NCI-H1417 (cell line): ENCODE results near the gene CMTM4.
"Not testable (repeated sequence)": the region's sequence is repeated elsewhere in the genome, so short reads cannot be mapped to it uniquely, and the experiment has no call there.

Source experiments
- DNase-seq, 3 experiments: peaks; one replicate each; lab custom pipeline; 2025; lab: John Stamatoyannopoulos, UW

CMTM4 gene

DNA sequence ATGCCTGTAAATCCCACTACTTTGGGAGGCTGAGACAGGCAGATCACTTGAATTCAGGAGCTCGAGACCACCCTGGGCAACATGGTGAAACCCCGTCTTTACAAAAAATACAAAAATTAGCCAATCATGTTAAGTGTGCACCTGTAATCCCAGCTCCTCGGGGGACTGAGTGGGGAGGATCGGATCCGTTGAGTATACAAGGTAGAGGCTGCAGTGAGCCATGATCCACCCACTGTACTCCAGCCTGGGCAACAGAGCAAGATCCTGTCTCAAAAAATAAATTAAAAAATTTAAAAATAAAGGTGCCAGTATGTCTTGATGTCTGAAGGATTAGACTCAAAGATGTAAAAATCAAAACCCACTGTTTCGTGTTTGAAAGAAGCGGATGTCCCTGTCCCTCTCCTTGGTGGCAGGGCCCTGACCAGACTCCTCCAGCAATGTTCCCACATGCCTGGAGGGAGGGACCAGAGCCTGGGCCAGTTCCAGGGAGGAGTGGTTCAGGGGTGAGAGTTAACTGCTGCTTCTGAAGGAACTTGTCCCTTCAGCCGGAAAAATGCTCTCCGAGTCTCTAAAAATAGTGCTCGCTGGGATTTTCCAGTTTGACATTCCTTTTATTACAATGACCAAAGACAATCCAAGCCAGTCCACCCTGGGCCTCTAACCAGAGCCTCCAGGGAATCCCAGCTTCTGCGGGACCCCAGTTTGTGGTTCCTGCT lies 9.4 kb upstream of the CMTM4 start:
- DNase-seq = no peak

DNA sequence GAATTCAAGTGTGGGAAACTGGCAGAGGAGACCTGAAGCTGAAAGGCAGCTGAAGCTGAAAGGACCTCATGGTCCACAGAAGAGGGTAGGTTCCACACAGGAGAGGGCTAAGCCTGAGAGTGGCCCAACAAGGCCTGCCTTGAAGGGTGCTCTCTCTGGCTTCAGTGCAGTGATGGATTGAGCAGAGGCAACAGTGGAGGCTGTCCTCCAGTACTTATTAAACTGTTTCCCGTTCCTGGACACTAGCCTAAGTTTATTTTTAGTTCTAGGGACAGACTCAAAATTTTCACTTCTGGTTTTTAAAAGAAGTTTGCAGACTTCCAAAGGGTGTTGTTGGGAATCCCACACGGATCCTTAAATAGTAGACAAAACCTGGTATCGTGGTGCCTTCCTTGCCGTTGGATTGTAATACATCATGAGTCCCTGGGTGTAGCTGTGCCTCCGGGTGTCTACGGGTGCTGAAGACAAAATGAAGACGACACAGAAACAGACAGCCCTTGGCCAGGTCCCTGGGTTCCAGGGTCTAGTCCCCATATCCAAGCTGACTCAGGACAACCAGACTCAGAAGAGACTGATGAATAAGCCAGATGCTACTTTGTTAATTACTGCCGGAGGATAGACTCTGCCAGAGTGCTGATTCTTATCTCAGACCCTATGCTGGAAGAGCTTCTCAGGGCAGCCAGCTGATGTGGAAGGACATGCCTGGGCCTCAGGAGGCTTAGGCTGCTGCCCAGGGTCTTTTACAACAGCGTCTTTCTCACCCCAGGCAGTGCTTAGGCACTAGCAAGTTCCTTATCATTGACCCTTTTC lies 7.1 kb upstream of the CMTM4 start:
- no peak for DNase-seq

GRCh38 chr16:66701516-66701915 lies 5.0 kb upstream of the CMTM4 start:
- DNase-seq = no peak

GRCh38 chr16:66701026-66701425 lies 4.5 kb upstream of the CMTM4 start:
- DNase-seq = no peak

- no peak for DNase-seq
Observed at GRCh38 chr16:66699898-66700297, 3.4 kb upstream of the CMTM4 start.

- DNase-seq = no peak
Observed at GRCh38 chr16:66698046-66698445, 1.5 kb upstream of the CMTM4 start.

DNA sequence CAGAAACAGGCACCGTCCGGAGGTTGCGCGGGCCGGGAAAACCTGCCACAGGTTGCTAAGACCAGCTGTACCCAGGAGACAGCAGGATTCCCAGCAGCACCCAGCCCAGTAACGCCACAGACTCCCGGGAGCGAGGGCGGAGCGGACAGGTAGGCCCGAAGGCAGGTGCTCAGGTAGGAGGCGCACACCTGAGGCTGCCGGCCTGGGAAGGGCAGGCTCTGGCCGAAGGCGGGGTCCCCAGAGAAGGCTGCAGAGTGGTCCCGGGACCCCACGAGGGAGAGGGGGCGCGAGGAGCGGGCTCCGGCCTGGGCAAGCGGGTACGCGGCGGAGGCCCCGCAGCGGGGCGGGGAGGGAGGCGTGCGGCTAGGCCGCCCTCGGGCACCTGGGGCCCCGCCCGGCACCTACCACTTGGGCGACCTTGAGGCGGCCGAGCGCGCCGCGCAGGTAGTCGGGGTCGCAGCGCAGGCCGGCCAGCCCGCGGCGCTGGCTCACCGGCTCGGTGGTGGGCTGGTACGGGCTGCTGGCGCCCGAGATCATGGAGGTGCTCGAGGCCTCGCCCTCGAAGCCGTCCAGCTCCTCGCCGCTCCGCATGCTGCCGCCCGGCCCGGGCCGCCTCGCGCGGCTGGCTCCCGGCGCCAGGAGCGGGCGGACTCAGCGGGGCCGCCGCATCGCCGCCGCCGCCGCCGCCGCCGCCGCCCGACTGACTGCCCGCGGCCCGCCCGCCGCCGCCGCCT lies 441 bp downstream of the CMTM4 start:
- DNase-seq = peak; percentile 33 to 78 (median 71)

- DNase-seq = no peak
Observed at GRCh38 chr16:66695471-66695934, 1.0 kb downstream of the CMTM4 start.

GRCh38 chr16:66693149-66693548 lies 3.4 kb downstream of the CMTM4 start:
- DNase-seq = no peak

GRCh38 chr16:66692341-66692740 lies 4.2 kb downstream of the CMTM4 start:
- DNase-seq = no peak

DNA sequence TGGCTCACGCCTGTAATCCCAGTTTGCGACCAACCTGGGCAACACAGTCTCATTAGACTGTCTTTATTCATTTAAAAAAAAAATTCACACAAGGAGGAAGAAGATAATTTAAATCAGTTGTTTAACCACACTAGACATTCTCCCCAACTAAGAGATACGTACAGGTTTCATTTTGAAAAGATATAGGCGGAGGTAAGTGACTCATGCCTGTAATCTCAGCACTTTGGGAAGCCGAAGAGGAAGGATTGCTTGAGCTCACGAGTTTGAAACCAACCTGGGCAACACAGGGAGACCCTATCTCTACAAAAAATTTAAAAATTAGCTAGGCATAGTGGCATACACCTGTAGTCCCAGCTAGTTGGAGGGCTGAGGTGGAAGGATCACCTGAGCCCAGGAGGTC lies 5.3 kb downstream of the CMTM4 start:
- DNase-seq = no peak

DNA sequence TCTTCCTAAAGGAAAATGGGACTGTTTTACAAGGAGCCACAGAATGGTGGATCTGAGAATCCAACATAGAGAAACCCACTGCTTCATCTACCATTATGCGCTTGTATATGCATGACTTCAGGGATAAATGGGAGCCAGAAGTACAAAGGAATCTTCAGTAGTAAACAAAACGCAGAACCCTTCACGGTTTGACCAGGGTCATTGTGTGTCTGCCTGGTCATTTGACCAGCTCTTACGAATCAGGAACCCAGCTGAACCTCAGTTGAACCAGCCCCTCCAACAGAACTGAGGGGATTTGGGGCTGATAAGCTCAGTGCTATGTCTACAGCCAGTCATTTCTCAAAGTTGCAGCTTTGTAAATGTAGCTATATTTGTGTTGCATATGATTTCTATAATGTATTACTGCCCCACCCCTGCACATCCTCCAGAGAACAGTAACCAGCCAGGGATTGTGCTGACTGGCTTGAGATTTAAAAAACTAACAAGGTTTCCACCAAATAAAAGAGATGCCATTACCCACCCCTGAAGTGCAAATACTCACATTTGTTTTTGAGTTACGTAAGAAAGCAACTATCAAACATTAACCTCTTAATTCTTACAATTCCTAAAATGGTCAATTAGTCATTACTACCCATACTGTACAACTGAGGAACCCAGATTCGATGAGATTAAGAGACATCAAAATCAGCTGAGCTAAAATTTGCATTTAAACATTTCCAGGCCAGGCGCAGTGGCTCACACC lies 6.3 kb downstream of the CMTM4 start:
- DNase-seq = no peak

GRCh38 chr16:66689282-66689681 lies 7.3 kb downstream of the CMTM4 start:
- no peak for DNase-seq

GRCh38 chr16:66687906-66688625 lies 8.5 kb downstream of the CMTM4 start:
- no peak for DNase-seq

GRCh38 chr16:66685501-66686115 lies 10.9 kb downstream of the CMTM4 start:
- DNase-seq = not testable (repeated sequence)

GRCh38 chr16:66682271-66682670 lies 14.3 kb downstream of the CMTM4 start:
- DNase-seq = no peak

DNA sequence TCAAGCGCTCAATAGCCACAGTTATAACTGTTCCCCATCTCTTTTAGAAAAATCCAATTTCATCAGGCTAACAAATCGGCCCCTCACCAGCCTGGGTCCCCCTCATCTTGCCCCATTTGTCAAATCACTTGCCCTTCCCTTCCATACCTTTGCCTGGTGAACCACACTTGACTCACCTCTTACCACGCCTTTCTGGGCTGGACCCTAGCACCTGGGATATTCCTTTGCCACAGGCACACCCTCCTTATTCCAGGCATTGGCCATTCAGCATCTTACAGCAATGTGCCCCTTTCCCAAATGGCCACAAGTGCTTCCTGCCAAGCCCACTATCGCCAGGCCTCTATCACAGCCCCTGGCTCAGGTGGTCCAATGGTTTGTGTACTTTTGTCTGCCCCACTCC lies 14.9 kb downstream of the CMTM4 start:
- no peak for DNase-seq

DNA sequence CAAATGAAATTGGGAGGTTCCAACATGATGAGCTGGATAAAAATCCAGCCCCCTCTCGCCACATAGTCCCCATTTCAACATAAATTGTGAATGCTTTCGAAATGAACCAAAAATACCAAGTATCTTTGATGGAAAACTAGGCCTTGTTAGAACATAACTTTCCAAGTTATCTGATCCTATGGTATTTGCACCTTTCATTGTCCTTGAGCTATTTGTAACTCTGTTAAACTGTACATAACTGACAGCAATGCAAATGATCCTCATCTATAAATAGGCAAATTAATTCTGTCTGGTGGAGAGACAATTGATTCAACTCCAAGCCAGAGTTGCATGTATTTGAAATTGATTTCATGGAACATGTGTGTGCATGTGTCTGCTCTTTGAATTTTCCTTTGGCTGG lies 18.2 kb downstream of the CMTM4 start:
- no peak for DNase-seq

DNA sequence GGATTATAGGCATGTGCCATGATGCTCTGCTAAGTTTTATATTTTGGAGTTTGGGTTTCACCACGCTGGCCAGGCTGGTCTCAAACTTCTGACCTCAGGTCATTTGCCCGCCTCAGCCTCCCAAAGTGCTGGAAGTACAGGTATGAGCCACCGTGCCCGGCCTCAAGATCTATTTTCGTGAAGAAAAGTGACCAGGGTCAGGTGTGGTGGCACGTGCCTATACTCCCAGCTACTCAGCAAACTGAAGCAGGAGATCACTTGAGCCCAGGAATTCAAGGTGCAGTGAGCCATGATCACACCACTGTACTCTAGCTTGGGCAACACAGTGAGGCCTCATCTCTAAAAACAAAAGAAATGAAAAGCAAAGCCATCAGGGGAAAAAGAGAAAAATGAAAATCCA lies 18.7 kb downstream of the CMTM4 start:
- DNase-seq = no peak

DNA sequence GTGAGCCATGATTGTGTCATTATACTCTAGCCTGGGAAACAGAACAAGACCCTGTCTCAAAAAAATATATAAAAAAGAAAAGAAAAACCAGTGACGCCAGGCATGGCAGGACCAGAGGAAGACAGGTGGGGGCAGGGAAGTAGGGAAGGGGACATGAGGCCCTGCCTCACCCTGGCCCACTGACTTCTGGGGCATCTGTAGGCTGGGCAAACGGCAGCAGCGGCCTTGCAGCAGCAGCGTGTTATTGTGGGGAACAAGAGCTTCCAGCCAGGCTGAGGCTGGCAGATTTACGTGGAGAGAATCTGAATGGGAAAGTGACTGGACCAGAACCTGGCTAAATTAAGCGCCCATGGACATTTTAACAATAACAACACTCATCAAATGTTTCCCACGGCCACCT lies 19.4 kb downstream of the CMTM4 start:
- no peak for DNase-seq

DNA sequence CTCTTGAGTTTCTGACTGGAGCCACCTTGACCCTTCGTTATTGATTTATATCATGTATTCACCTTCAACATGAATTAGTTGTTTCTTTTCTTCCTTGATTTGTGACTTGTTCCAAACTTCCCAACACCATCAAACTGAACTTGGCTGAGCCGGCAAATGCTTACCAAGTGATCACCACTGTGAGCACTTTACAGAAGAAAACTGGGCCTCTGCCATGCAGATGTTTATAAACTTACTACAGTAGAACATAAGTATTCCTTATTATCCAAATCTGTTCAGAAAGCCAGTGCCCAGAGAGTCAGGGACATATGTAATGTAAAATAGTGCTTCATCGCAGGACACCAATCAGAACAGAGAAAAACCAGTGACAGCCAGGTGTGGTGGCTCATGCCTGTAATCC lies 19.9 kb downstream of the CMTM4 start:
- no peak for DNase-seq
